Smooth muscle cell of the brain vasculature (primary cell): Measurements from ENCODE around the gene GFI1B.
"Not testable (repeated sequence)": the region's sequence is repeated elsewhere in the genome, so short reads cannot be mapped to it uniquely, and the experiment has no call there.

ENCODE experiments used
- DNase-seq: peaks from one replicate; pipeline ENCODE4 v3.0.0-alpha.2; 2012; ENCODE audit warnings: low read depth, low spot score

GFI1B gene

GRCh38 chr9:133009906-133010582 lies 31.6 kb downstream of the GFI1B start:
- no peak for DNase-seq

DNA sequence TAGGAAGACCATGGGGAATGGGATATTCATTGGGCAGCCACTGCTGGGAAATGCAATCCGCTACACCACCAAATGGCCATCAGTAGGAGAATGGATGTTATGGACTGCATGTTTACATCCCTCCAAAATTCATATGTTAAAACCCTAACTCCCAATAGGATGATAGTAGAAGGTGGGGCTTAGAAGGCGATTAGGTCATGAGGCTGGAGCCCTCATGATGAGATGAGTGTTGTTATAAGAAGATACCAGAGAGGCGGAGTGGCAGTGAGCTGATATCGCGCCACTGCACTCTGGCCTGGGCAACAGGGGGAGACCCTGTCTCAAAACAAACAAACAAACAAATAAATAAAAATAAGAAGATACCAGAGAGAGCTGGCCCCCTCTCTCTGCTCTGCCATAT lies 36.2 kb downstream of the GFI1B start:
- DNase-seq = no peak

- DNase-seq = no peak
Observed at GRCh38 chr9:133023117-133023890, 44.8 kb downstream of the GFI1B start.

- no peak for DNase-seq
Observed at GRCh38 chr9:133026426-133026825, 47.9 kb downstream of the GFI1B start.

GRCh38 chr9:133027134-133027533 lies 48.6 kb downstream of the GFI1B start:
- DNase-seq = no peak

DNA sequence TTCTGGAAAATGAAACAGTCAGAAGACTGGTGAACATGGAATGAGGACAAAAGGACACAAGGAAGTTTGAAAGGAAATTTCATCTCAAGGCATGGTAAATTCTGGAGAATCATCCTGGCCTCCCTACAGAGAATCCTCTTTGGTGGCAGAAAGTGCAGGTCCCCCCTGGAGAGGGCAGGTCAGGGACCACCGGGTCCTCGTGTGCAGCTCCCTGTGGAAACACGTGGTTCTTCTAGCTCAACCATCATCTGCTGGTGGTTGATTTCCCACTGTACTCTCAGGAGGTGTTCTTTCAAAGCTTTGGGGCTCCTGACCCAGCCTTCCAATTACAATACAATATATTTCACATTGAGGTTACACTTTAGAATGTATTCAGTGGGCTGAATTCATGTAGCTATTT lies 49.7 kb downstream of the GFI1B start:
- DNase-seq = no peak

- DNase-seq = no peak
Observed at GRCh38 chr9:133029994-133030316, 51.5 kb downstream of the GFI1B start.

DNA sequence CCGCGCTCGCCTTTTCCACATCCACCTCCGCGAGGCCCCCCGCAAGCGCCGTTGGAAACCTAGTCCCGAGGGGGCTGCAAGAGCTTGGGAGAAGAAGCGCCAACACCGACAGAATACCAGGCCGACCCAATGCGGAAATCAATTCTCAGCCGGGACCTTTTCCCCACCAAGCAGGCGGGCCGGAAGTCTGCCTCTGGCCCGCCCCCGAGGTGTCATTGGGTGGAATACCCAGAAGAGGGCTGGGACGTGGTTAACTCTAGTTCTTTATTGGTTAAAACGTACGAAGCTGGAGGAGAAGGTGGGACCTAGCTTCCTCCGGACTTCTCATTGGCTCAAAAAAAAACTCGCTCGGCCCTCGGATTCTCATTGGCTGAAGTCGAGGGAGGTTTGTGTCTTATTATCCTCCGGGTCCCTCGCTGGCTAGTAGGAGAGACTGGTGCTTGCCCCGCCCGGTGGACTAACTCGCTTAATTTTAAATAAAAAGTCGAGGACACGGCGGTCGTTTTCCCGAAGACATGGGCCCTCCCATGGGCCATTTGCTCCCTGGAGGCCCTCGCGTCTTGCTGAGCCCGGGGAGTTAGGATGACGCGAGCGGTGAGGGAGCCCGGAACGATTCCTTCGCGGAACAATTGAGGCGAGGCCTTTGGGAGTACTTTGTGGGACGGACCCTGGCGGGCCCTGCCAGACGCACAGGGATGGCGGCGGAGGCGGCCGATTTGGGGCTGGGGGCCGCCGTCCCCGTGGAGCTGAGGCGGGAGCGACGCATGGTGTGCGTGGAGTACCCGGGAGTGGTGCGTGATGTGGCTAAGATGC lies 52.0 kb downstream of the GFI1B start, which contains the start of gene GTF3C5:
Gene GTF3C5 (plus strand): TSS at position 681 of the 813 bp plus-strand sequence. CDS start 15 bp downstream, at position 696.
- peak; percentile 96 for DNase-seq

- DNase-seq = no peak
Observed at GRCh38 chr9:133031130-133031422, 52.6 kb downstream of the GFI1B start.

DNA sequence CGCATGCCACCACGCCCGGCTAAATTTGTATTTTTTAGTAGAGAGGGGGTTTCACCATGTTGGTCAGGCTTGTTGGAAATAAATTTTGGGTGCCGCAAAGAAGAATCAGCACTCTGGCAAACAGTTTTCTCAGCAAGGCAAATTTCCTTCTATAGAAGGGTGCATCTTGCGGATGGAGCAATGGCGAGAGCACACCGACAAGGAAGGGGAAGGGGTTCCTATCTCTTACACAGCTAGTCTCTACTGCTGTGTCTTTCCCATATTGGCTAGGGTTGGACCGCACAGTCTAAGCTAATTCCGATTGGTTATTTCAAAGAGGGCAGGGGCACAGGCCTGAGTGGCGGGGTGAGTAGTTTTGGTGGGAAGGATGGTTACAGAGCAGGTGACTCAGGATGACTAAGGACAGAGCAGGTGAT lies 53.0 kb downstream of the GFI1B start:
- DNase-seq = no peak

DNA sequence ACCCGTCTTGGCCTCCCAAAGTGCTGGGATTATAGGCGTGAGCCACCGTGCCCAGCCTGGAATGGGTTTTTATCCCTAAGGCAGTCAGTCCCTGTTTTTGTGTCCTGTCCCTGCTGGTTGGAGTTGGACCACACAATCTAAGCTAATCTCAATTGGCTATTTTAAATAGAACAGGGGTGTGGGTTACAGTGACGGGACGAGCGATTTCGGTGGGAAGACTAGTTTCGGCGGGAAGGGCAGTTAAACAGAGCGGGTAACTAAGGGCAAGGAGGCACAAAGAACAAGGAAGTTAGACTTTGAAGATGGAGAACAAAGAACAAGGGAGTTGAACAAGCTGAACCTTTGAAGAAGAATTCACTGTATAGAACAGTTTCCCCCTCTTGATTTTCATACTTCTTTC lies 53.7 kb downstream of the GFI1B start:
- no peak for DNase-seq

DNA sequence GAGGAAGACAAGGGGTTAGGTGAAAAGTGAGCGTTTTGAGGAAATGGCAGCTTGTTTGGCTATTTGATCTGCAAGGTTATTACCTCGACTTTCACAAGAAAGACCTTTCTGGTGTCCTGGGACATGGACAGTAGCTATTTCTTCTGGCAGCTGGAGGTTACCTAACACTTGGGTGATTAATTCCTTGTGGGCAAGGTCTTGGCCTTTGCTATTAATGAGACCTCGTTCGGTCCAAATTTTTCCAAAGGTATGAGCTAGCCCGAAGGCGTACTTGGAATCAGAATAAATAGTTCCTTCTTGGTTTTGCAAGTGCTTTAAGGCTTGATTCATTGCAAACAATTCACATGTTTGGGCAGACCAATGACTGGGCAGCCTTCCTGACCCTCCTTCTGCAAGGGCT lies 57.2 kb downstream of the GFI1B start:
- DNase-seq = no peak

- DNase-seq = no peak
Observed at GRCh38 chr9:133037775-133038515, 59.5 kb downstream of the GFI1B start.

DNA sequence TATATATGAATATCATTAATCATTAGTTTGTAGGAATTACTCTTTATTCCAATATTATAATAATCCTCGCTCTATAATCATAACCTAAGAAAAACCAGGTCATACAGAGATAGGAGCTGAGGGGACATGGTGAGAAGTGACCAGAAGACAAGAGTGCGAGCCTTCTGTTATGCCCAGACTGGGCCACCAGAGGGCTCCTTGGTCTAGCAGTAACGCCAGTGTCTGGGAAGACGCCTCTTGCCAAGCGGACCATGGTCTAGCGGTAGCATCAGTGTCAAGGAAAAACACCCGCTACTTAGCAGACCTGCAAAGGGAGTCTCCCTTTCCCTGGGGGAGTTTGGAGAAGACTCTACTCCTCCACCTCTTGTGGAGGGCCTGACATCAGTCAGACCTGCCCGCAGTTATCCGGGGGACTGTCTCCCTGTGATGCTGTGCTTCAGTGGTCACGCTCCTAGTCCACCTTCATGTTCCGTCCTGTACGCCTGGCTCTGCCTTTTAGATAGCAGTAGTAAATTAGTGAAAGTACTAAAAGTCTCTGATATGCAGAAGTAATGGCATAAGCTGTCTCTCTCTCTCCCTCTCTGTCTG lies 62.5 kb downstream of the GFI1B start:
- DNase-seq = not testable (repeated sequence)
